ENCODE data around the gene ZNF775. TPM values are rescaled to one million over a fixed set of nuclear protein-coding genes. Genes with fewer than 3 reads are reported as not detected.
A peak's percentile ranks its signal among the peaks of the same experiment; 100 is the strongest.

ZNF775 gene
- total and polyA plus RNA-seq, 2 of the 13 experiments (the other 11 are each of a cell fraction or from before 2014, with no cell fraction given), result 3.1 to 3.2 TPM

DNA sequence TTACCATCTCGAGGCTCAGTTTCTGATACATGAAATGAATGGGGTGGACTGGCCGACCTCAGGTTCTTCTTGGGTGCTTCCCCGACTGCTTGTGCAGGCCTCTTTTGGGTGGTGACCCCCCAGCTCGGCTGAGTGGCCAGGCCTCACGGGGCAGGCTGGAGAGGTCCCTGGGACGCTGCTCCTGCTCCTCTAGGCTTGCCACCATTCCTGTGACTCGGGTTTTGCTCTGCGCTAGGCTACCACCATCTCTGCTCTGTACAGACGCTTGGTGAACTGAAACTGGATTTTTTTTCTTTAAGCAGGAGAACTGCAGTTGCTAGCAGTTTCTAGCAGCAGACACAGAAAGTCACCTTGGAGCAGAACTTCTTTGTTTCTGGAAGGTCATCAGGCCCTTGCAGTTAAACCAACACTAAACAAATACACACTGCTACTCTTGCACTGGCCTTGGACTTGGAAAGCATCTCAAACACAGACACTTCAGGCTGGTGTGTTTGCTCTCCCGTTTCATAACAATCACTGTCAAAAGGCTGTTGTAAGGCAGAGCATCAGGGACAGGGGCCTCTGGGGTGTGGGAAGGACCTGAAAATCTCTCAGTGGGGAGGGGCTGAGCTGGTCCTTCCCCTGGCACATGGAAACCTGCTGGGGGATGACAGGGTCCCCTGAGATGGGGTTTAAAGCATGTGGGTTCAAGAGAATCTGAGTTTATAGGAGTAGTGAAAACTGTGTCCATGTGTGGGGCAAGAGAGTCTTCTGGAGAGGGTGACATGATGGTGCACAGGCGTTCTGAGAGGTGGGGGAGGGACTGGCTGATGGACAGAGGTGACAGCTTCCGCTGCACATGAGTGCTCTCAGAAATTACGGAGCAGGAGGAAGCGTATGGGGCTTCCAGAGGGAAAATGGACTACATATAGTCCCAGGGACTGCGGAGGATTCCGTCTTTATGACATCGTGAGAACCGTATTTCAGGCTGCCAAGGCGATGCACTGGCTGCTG is 36.3 kb downstream of the ZNF775 start (continued):
- TF ChIP-seq, protein P1, sequence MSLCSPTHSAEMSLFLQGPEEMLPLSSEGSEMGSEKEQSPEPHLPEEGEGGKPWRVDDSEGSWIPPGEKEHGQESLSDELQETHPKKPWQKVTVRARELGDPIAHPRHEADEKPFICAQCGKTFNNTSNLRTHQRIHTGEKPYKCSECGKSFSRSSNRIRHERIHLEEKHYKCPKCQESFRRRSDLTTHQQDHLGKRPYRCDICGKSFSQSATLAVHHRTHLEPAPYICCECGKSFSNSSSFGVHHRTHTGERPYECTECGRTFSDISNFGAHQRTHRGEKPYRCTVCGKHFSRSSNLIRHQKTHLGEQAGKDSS (CRISPR knock-in tag; IDR thresholded peaks at IDR 0.05; ENCODE audit: borderline replicate concordance, low read depth), result no peak
- TF ChIP-seq ZFX (CRISPR knock-in tag; IDR thresholded peaks at IDR 0.05; ENCODE audit: low read depth), result peak; percentile 45; the same call in 1 of the 2 replicates
- 0 out of 2 replicates have a peak, but pooled peaks have one; percentile 23 for TF ChIP-seq DNMT3B (CRISPR knock-in tag; conservative IDR thresholded peaks at IDR 0.05)
- TF ChIP-seq, protein P2, sequence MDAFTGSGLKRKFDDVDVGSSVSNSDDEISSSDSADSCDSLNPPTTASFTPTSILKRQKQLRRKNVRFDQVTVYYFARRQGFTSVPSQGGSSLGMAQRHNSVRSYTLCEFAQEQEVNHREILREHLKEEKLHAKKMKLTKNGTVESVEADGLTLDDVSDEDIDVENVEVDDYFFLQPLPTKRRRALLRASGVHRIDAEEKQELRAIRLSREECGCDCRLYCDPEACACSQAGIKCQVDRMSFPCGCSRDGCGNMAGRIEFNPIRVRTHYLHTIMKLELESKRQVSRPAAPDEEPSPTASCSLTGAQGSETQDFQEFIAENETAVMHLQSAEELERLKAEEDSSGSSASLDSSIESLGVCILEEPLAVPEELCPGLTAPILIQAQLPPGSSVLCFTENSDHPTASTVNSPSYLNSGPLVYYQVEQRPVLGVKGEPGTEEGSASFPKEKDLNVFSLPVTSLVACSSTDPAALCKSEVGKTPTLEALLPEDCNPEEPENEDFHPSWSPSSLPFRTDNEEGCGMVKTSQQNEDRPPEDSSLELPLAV (CRISPR knock-in tag; conservative IDR thresholded peaks at IDR 0.05; ENCODE audit: low read depth), result no peak
- TF ChIP-seq IKZF1 (IDR thresholded peaks at IDR 0.05), result no peak
- no peak for TF ChIP-seq ZNF274 (CRISPR knock-in tag; IDR thresholded peaks at IDR 0.05)
- TF ChIP-seq IRF2 (CRISPR knock-in tag; IDR thresholded peaks at IDR 0.05), result peak; percentile 81
- TF ChIP-seq STAG1 (CRISPR knock-in tag; IDR thresholded peaks at IDR 0.05), result no peak
- TF ChIP-seq CBX2 (IDR thresholded peaks at IDR 0.05; ENCODE audit: low read depth, low read length), result no peak
- no peak for TF ChIP-seq CBX2 (CRISPR knock-in tag; IDR thresholded peaks at IDR 0.05; ENCODE audit: low read depth)
- no peak for TF ChIP-seq ATRX (CRISPR knock-in tag; IDR thresholded peaks at IDR 0.05; ENCODE audit: borderline replicate concordance)
- TF ChIP-seq TRIM24 (CRISPR knock-in tag; IDR thresholded peaks at IDR 0.05), result no peak
- TF ChIP-seq, protein P3, sequence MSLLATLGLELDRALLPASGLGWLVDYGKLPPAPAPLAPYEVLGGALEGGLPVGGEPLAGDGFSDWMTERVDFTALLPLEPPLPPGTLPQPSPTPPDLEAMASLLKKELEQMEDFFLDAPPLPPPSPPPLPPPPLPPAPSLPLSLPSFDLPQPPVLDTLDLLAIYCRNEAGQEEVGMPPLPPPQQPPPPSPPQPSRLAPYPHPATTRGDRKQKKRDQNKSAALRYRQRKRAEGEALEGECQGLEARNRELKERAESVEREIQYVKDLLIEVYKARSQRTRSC (CRISPR knock-in tag; IDR thresholded peaks at IDR 0.05; ENCODE audit: low read depth), result no peak
- TF ChIP-seq TARDBP (CRISPR knock-in tag; IDR thresholded peaks at IDR 0.05), result peak; percentile 88
- TF ChIP-seq PCBP1 (IDR thresholded peaks at IDR 0.05; ENCODE audit: borderline replicate concordance, low read depth, low read length), result no peak
- TF ChIP-seq KAT8 (CRISPR knock-in tag; IDR thresholded peaks at IDR 0.05), result peak; percentile 65; the same call in 1 of the 2 replicates
- peak; percentile 67 for TF ChIP-seq FOSL2 (CRISPR knock-in tag; IDR thresholded peaks at IDR 0.05)
- no peak for TF ChIP-seq ZNF670 (CRISPR knock-in tag; IDR thresholded peaks at IDR 0.05; ENCODE audit: borderline replicate concordance)
- TF ChIP-seq, protein P4, sequence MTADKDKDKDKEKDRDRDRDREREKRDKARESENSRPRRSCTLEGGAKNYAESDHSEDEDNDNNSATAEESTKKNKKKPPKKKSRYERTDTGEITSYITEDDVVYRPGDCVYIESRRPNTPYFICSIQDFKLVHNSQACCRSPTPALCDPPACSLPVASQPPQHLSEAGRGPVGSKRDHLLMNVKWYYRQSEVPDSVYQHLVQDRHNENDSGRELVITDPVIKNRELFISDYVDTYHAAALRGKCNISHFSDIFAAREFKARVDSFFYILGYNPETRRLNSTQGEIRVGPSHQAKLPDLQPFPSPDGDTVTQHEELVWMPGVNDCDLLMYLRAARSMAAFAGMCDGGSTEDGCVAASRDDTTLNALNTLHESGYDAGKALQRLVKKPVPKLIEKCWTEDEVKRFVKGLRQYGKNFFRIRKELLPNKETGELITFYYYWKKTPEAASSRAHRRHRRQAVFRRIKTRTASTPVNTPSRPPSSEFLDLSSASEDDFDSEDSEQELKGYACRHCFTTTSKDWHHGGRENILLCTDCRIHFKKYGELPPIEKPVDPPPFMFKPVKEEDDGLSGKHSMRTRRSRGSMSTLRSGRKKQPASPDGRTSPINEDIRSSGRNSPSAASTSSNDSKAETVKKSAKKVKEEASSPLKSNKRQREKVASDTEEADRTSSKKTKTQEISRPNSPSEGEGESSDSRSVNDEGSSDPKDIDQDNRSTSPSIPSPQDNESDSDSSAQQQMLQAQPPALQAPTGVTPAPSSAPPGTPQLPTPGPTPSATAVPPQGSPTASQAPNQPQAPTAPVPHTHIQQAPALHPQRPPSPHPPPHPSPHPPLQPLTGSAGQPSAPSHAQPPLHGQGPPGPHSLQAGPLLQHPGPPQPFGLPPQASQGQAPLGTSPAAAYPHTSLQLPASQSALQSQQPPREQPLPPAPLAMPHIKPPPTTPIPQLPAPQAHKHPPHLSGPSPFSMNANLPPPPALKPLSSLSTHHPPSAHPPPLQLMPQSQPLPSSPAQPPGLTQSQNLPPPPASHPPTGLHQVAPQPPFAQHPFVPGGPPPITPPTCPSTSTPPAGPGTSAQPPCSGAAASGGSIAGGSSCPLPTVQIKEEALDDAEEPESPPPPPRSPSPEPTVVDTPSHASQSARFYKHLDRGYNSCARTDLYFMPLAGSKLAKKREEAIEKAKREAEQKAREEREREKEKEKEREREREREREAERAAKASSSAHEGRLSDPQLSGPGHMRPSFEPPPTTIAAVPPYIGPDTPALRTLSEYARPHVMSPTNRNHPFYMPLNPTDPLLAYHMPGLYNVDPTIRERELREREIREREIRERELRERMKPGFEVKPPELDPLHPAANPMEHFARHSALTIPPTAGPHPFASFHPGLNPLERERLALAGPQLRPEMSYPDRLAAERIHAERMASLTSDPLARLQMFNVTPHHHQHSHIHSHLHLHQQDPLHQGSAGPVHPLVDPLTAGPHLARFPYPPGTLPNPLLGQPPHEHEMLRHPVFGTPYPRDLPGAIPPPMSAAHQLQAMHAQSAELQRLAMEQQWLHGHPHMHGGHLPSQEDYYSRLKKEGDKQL (CRISPR knock-in tag; IDR thresholded peaks at IDR 0.05; ENCODE audit: low read depth), result peak; percentile 87
- TF ChIP-seq ZNF30 (CRISPR knock-in tag; IDR thresholded peaks at IDR 0.05), result no peak
- no peak for TF ChIP-seq SMARCE1 (IDR thresholded peaks at IDR 0.05; ENCODE audit: borderline replicate concordance)
- no peak for TF ChIP-seq ZNF101 (CRISPR knock-in tag; IDR thresholded peaks at IDR 0.05; ENCODE audit: borderline replicate concordance, low read depth)
